ENCODE results near the gene ZNF587. TPM values are rescaled to one million over a fixed set of nuclear protein-coding genes. Genes with fewer than 3 reads are reported as not detected.
"Not testable (repeated sequence)": the region's sequence is repeated elsewhere in the genome, so short reads cannot be mapped to it uniquely, and the experiment has no call there.

Gene ZNF587
- 10 to 100 TPM; 20.6 to 24.3 TPM for total RNA-seq

DNA sequence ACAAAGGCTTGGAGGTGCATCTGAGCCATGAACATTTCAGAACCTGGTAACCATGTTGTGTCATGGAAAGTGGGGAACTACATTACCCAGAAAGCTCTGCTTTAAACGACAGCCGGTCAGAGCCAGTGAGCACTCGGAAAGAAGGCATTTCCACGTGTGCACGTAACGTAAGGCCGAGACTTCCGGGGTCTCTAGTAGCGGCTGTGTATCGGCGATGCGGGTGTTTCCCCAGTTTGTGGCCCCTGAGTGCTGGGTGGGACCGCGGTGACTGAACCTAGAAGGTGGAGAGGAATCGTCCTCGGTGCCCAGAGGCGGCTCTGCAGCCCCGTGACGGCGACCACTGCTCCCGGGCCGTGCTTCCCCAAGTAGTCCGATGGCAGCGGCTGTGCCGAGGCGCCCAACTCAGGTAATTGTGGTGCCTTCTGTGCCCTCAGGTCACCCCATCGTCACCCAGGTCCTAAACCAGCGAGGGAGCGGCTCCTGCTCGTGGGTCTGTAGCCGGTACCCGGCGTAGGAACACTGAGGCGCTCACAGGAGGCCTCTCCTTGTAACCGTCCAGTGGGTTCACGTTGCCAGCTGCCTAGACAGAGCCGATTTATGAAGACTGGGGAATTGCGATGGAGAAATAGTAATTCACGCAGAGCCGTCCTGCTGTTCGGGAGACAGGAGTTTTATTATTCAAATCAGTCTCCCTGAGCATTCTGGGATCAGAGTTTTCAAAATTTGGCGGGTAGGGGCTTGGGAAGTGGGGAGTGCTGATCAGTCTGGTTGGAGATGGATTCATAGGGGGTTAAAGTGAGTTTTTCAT, at the start of gene ZNF587:
Gene ZNF587, plus strand, starts transcription at position 194 of the 808 bp plus-strand sequence. Its CDS starts 180 bp downstream, at position 374.
- Mint-ChIP-seq H3K27ac (peak within 1 kb of the TSS; percentile 87), H3K36me3 (peaks cover 58% of the 10 kb centered on the region), H3K4me3 (peak within 1 kb of the TSS; percentile 87), H3K4me1 (peaks cover 23% of the 10 kb centered on the region)
- not testable (repeated sequence) for H3K27me3 Mint-ChIP-seq, H3K9me3 Mint-ChIP-seq
- peak; percentile 84 for DNase-seq

DNA sequence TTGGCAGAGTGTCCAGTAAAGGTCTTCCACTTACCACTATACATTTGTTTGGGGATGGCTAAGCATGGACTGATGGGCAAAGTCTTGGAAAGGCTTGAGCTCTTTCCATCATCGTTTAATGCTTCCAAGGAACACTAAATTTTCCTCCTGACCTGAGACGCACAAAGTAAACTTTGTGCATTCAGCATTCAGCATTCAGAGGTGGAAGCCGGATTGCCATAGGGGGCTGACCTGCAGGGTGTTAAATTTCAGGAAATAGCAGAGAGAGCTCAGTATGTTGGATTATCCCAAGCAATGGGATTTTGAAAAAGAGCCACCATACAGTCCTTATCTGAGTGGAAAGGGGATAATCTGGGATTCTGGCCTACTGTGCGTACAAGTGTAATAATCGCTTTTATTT, 49.0 kb upstream of the ZNF587 start:
- Mint-ChIP-seq H3K4me3 (no peak overlapping the region), H3K27ac (no peak overlapping the region), H3K36me3 (peaks cover 36% of the 10 kb centered on the region), H3K27me3 (no peaks in the 10 kb centered on the region), H3K4me1 (peaks cover 30% of the 10 kb centered on the region), H3K9me3 (no peaks in the 10 kb centered on the region)
- DNase-seq = no peak

- Mint-ChIP-seq H3K9me3 (no peaks in the 10 kb centered on the region), H3K4me3 (no peak overlapping the region), H3K36me3 (peaks cover 34% of the 10 kb centered on the region), H3K27me3 (no peaks in the 10 kb centered on the region), H3K4me1 (peaks cover 35% of the 10 kb centered on the region), H3K27ac (peak overlapping the region; percentile 9)
- no peak for DNase-seq
Measured at GRCh38 chr19:57802269-57802668, 47.4 kb upstream of the ZNF587 start.

GRCh38 chr19:57803265-57803593, 46.4 kb upstream of the ZNF587 start:
- Mint-ChIP-seq H3K4me3 (peak overlapping the region; percentile 77), H3K27ac (peak overlapping the region; percentile 64), H3K4me1 (peaks cover 38% of the 10 kb centered on the region), H3K36me3 (peaks cover 39% of the 10 kb centered on the region), H3K9me3 (no peaks in the 10 kb centered on the region), H3K27me3 (no peaks in the 10 kb centered on the region)
- DNase-seq = no peak

GRCh38 chr19:57803594-57804325, 45.9 kb upstream of the ZNF587 start:
- peak; percentile 25 for DNase-seq
- Mint-ChIP-seq H3K27ac (peak overlapping the region; percentile 64), H3K4me1 (peaks cover 42% of the 10 kb centered on the region), H3K36me3 (peaks cover 43% of the 10 kb centered on the region), H3K27me3 (no peaks in the 10 kb centered on the region), H3K4me3 (peak overlapping the region; percentile 77), H3K9me3 (no peaks in the 10 kb centered on the region)

DNA sequence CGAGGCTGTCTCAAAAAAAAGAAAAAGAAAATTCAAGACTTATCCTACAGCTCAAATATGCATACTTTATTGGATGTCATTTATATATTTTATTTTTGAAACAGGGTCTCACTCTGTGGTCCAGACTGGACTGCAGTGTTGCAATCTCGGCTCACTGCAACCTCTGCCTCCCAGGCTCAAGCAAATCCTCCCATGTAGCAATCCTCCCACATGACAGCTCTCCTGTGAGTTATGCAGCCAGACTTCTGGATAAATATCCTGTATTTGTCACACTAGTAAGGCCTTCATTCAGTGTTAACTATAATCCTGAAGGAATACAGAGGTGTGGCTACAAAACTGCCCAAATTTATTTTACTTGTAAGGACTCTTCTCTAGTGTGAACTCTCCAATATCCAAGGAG, 42.1 kb upstream of the ZNF587 start:
- Mint-ChIP-seq H3K36me3 (peaks cover 59% of the 10 kb centered on the region), H3K27ac (no peak overlapping the region), H3K4me1 (peaks cover 41% of the 10 kb centered on the region), H3K27me3 (no peaks in the 10 kb centered on the region), H3K4me3 (no peak overlapping the region), H3K9me3 (no peaks in the 10 kb centered on the region)
- no peak for DNase-seq

DNA sequence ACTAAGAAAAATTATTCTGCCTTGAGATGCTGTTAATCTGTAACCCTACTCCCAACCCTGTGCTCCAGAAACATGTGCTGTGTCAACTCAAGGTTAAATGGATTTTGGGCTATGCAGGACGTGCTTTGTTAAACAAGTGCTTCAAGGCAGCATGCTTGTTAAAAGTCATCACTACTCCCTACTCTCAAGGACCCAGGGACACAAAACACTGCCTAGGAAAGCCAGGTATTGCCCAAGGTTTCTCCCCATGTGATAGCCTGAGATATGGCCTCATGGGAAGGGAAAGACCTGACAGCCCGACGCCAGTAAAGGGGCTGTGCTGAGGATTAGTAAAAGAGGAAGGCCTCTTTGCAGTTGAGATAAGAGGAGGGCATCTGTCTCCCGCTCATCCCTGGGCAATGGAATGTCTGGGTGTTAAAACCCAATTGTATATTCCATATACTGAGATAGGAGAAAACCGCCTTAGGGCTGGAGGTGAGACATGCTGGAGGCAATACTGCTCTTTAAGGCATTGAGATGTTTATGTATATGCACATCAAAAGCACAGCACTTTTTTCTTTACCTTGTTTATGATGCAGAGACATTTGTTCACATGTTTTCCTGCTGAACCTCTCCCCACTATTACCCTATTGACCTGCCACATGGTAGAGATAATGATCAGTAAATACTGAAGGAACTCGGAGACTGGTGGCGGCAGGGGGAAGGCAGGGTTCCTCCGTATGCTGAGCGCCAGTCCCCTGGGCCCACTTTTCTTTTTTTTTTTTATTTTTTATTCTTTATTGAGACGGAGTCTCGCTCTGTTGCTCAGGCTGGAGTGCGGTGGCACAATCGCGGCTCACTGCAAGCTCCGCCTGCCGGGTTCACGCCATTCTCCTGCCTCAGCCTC, 39.0 kb upstream of the ZNF587 start:
- Mint-ChIP-seq H3K36me3 (peaks cover 54% of the 10 kb centered on the region), H3K4me1 (peaks cover 38% of the 10 kb centered on the region)
- not testable (repeated sequence) for H3K27me3 Mint-ChIP-seq, H3K9me3 Mint-ChIP-seq, DNase-seq, H3K27ac Mint-ChIP-seq, H3K4me3 Mint-ChIP-seq

DNA sequence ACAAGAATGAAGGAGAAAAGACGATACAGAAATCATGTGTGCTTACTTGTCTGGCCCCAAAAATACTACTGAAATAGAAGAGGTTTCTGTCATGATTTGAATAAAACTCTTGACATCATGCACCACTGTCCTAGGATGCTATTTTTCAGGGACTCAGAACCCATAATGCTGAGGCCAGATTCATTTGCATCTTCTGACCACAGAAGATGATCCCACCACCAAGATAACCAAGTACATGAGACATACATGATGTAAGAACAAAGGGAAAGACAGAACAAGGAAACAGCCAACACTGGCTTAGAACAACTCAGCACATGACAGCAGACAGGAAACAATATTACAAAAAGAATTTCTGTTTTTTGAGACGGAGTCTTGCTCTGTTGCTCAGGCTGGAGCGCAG, 37.4 kb upstream of the ZNF587 start:
- no peak for DNase-seq
- H3K4me3 Mint-ChIP-seq = peak overlapping the region; percentile 1
- H3K4me1 Mint-ChIP-seq = peaks cover 34% of the 10 kb centered on the region
- peak overlapping the region; percentile 83 for H3K27ac Mint-ChIP-seq
- H3K36me3 Mint-ChIP-seq = peaks cover 46% of the 10 kb centered on the region
- H3K27me3 Mint-ChIP-seq = no peaks in the 10 kb centered on the region
- H3K9me3 Mint-ChIP-seq = no peaks in the 10 kb centered on the region

GRCh38 chr19:57812975-57813820, 36.5 kb upstream of the ZNF587 start:
- peaks cover 40% of the 10 kb centered on the region for H3K36me3 Mint-ChIP-seq
- peaks cover 30% of the 10 kb centered on the region for H3K4me1 Mint-ChIP-seq
- H3K27me3 Mint-ChIP-seq, H3K9me3 Mint-ChIP-seq, DNase-seq: not testable (repeated sequence)
- peak overlapping the region; percentile 68 for H3K4me3 Mint-ChIP-seq
- peak overlapping the region; percentile 83 for H3K27ac Mint-ChIP-seq

DNA sequence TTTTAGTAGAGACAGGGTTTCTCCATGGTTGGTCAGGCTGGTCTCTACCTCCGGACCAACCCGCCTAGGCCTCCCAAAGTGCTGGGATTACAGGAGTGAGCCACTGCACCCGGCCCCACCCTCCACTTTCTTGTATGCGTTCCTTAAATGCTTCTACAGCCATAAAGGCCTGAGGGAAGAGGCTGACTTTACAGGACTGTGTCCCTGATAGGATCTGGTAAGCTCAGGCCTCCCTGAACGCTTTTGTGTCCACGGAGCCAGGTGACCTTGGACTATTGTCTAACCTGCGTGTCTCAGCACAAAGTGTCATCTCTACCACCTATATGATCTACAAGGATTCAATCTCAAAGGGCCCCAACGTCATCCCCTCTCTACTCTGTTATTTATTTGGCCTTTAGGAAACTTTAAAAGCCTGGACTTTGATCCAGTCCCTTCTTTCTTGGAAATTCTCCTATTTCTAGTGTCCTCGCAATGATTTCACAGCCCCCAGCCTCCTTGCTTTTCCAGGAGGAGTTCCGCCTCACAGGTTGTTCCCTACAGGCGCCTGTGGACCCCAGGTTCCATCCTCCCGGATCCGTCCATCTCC, 35.6 kb upstream of the ZNF587 start:
- DNase-seq = no peak
- Mint-ChIP-seq H3K4me1 (peaks cover 33% of the 10 kb centered on the region), H3K27me3 (no peaks in the 10 kb centered on the region)

DNA sequence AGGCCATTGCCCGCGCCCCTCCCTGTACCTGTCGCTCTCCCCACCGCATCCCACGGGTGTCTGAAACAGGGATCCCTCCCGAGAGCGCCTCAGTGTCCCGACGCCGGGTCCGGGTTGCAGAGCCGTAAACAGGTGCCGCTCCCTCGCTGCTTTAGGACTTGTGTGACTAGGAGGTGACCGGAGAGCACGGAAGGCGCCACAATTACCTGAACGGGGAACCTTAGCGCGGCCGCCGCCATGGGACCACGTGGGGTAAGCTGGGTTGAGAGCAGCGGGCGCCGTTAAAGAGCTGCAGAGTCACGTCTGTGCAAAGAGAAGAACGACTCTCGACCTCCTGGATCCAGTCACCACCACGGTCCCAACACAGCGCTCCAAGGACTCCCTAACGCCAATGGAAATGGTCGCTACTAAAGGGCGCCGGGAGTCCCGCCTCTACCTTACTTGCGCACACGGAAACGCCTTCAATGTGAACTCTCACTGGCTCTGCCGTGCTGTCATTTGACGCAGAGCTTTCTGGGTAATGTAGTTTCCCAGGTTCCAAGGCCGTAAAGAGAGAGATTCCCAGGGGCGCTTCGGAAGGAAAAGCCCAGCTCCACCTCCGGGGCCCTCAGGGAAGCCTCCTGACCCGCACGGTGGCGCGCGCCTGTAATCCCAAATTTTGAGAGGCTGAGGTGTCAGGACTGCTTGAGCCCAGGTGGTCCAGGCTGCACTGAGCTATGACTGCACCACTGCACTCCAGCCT, 35.0 kb upstream of the ZNF587 start, which contains the start of gene ZNF552:
Gene ZNF552, minus strand, starts transcription at position 409 of the 742 bp plus-strand sequence. Its CDS starts 170 bp downstream, at position 239.
- H3K27ac Mint-ChIP-seq = peak within 1 kb of the TSS; percentile 86
- H3K36me3 Mint-ChIP-seq = peaks cover 32% of the 10 kb centered on the region
- peaks cover 33% of the 10 kb centered on the region for H3K4me1 Mint-ChIP-seq
- H3K4me3 Mint-ChIP-seq = peak within 1 kb of the TSS; percentile 93
- DNase-seq = peak; percentile 74
- no peaks in the 10 kb centered on the region for H3K9me3 Mint-ChIP-seq
- no peaks in the 10 kb centered on the region for H3K27me3 Mint-ChIP-seq

More for the DNA sequence above, 35.6 kb upstream of the ZNF587 start:
- Mint-ChIP-seq H3K36me3 (peaks cover 36% of the 10 kb centered on the region), H3K27ac (peak overlapping the region; percentile 86), H3K4me3 (peak overlapping the region; percentile 93), H3K9me3 (no peaks in the 10 kb centered on the region)

GRCh38 chr19:57815247-57816075, 34.2 kb upstream of the ZNF587 start:
- DNase-seq = no peak
- H3K27me3 Mint-ChIP-seq = no peaks in the 10 kb centered on the region
- H3K27ac Mint-ChIP-seq = peak overlapping the region; percentile 86
- H3K9me3 Mint-ChIP-seq = no peaks in the 10 kb centered on the region
- peaks cover 33% of the 10 kb centered on the region for H3K4me1 Mint-ChIP-seq
- H3K4me3 Mint-ChIP-seq = peak overlapping the region; percentile 93
- H3K36me3 Mint-ChIP-seq = peaks cover 32% of the 10 kb centered on the region
